CD4-positive, alpha-beta T cell treated with Interleukin-6 at 100 ng/mL for 8 hours (primary cell): ENCODE results near the gene BIRC6.
A peak's percentile ranks its signal among the peaks of the same experiment; 100 is the strongest.
"Not testable (repeated sequence)": the region's sequence is repeated elsewhere in the genome, so short reads cannot be mapped to it uniquely, and the experiment has no call there.

Experiments
- DNase-seq: peaks from one replicate; pipeline ENCODE4 v3.0.0-alpha.2; 2020; ENCODE audit warnings: mixed read lengths, low spot score

The BIRC6 gene

GRCh38 chr2:32514946-32515345, 158.1 kb downstream of the BIRC6 start:
- DNase-seq = no peak

DNA sequence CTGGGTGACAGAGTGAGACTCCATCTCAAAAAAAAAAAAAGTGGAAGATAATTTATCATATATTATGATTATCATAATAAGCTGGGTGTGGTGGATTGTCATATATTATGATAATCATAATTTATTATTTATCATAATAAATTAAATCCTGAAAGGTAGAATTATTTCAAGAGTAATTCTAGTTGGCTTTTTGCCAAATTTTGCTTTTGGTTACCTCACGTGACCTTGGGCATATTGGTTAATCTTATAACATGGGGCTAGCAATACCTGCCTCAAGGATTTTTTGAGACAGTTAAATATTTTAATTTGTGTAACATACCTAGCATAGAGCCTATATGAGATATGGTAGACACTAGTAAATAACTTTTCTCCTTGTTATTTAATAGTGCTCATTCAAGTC, 159.7 kb downstream of the BIRC6 start:
- DNase-seq = no peak

GRCh38 chr2:32522770-32523169, 165.9 kb downstream of the BIRC6 start:
- no peak for DNase-seq

GRCh38 chr2:32523686-32524085, 166.9 kb downstream of the BIRC6 start:
- no peak for DNase-seq

DNA sequence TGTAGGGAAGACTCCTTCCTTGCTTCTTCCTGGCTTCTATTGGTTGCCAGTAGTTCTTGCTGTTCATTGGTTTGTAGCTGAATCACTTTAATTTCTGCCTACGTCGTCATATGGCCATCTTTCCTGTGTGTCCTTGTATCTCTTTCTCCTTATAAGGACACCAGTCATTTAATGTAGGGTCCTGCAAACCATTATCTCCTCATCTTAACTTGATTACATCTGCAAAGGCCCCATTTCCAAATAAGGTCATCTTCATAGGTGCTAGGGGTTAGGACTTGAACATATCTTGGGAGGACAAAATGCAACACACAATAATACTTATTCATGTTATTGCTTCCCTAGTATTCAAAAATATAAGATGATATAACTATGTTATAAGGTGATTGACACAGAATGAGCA, 175.5 kb downstream of the BIRC6 start:
- DNase-seq = no peak

GRCh38 chr2:32532961-32533360, 176.1 kb downstream of the BIRC6 start:
- no peak for DNase-seq

- no peak for DNase-seq
Measured at GRCh38 chr2:32534831-32535230, 178.0 kb downstream of the BIRC6 start.

- no peak for DNase-seq
Measured at GRCh38 chr2:32538735-32539134, 181.9 kb downstream of the BIRC6 start.

DNA sequence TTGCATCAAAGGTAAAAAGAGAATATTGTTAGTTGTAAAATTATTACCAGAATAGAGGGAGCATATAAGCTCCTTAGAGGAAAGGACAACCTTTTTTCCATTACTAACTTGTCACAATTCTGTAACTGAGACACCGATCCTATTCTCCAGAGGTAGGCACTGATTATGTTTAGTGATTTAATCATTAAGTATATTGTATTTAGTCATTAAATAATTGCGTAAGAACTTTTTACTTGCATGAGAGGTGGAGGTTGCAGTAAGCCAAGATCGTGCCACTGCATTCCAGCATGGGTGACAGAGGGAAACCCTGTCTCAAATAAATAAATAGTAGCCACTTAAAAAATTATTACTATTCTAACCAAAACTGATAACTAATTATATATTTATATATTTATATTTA, 195.7 kb downstream of the BIRC6 start:
- not testable (repeated sequence) for DNase-seq

DNA sequence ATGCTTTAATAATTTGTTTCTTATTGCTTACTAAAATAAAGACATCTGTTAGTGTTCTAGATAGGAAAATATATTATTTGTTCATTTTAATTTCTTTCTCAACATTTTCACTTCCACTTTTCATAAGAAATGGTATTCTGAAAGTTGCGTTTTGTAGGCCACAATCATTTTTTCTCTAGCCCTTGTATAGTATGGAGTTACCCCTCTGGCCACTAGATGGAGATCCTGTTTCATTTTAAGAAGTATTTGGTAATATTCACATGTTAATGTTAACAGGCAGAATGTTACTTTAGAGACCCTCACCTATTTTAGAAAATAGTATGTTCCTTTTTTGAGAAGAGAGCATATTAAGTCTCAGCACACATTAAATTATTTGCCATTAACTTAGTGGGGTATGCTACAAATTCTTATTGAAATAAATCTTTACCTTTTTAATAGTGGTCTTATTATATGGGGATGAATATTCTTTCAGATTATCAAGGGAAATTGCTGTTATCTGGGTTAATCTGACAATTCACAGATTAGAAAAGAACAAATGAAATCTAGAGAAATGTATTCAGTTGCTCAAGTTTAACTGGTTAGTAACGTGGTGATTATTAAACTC, 197.1 kb downstream of the BIRC6 start:
- no peak for DNase-seq

GRCh38 chr2:32558492-32558891, 201.7 kb downstream of the BIRC6 start:
- DNase-seq = no peak

GRCh38 chr2:32559136-32559535, 202.3 kb downstream of the BIRC6 start:
- DNase-seq = no peak

- no peak for DNase-seq
Measured at GRCh38 chr2:32562906-32563305, 206.1 kb downstream of the BIRC6 start.

GRCh38 chr2:32564417-32565035, 207.7 kb downstream of the BIRC6 start:
- DNase-seq = no peak

- DNase-seq = no peak
Measured at GRCh38 chr2:32565902-32566301, 209.1 kb downstream of the BIRC6 start.

DNA sequence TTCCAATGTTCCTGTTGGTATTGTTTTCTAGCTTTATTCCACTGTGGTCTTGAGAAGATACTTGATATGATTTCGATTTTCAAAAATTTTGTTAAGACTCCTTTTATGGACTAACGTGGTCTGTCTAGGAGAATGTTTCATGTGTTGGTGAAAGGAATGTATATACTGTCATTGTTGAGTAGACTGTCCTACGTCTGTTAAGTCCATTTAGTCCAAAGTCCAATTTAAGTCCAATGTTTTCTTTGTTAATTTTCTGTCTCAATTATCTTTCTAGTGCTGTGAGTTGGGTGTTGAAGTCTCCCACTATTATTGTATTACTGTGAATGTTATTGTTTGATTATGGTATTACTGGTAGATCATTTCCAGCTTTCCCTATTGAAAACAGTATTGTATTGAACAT, 215.2 kb downstream of the BIRC6 start:
- DNase-seq = no peak

- peak; percentile 18 for DNase-seq
Measured at GRCh38 chr2:32572737-32573136, 215.9 kb downstream of the BIRC6 start.

DNA sequence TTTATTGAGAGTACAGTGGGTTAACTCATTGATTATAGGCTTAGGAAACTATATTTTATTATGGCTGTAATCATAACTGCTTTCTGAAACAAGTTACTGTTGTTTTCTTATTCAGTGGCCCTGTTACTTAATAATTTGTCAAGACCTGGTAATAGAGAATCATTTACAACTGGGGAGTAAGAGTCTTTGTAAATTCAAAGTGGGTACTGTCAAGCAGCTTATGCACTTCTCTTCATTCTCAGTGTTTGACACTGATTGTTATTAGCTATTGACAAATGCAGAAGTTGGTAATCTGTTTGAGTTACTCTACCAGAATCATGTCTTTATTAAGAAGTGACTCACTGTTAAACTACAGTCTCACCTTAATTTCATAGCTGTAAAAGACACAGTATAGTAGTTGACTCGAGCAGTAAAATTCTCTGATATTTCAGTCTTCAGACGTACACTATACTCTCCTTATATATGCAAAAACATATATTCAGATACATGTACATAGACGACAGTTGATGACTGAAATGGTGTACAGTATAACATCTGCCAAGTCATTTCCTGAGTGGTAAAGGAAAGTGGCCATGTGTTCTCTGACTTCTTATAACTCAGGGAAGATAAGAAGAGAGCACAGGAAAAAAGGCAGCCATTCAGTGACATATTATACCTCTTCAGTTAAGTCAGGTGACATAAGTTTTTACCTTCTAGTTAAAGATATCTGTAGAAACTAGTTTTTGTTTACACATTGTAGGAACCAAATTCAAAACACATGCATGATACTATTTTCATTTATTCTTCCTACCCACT, 235.0 kb downstream of the BIRC6 start:
- DNase-seq = peak; percentile 25

DNA sequence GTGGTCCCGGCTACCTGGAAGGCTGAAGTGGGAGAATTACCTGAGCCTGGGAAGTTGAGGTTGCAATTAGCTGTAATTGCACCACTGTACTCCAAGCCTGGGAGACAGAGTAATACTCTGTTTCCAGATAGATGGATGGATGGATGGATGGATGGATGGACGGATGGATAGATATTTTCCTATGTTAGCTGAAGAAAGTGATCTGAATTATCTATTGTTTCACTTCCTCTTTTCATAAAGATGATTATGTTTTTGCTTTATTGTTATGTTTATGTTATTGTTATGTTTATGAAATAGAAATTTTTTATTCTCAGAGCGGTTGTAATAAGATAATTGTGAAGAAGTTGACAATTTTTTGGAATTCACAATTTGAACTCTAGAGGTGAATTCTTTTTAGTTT, 237.8 kb downstream of the BIRC6 start:
- no peak for DNase-seq

- no peak for DNase-seq
Measured at GRCh38 chr2:32611366-32611765, 254.5 kb downstream of the BIRC6 start.

GRCh38 chr2:32611771-32612170, 254.9 kb downstream of the BIRC6 start:
- no peak for DNase-seq

GRCh38 chr2:32614084-32614483, 257.3 kb downstream of the BIRC6 start:
- no peak for DNase-seq

DNA sequence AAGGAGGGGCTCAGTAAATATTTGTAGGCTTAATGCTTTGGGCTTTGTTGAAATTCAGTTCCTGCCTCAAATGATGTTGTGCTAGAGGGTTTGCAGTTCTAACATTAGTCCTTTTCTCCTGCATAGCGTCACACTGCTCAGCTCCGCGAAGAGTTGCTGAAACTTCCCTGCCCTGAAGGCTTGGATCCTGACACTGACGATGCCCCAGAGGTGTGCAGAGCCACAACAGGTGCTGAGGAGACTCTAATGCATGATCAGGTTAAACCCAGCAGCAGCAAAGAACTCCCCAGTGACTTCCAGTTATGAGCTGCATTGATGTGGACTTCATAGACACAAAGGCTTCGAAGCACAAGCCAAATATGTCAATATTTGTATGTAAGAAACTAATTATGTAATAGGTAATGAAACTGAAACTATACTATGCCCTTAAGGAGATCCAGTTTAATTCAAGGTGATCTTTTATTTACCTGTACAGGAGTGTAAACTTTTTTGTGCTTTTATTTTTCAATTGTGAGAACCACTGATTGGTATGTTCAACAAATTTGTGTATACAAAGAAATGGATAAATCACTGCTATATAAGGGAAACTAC, 260.9 kb downstream of the BIRC6 start:
- DNase-seq = no peak
